Esophagus squamous epithelium (tissue), 4 donors: ENCODE measurements around the gene SPEN.

Source experiments
- CTCF ChIP-seq, 6 experiments: fragments of 450-650 bp in 4 of 6; fragments of 200-600 bp in 2 of 6; sonication (generic) in 2 of 6; IDR thresholded peaks; one replicate each; pipeline ENCODE4 v1.5.1; 2016 to 2019; ENCODE audit warnings: antibody characterized with exemption in 6 of 6, mild to moderate bottlenecking in 4 of 6, moderate library complexity in 4 of 6
- POLR2A ChIP-seq, 4 donors: fragments of 450-650 bp; IDR thresholded peaks; one replicate each; pipeline ENCODE4 v1.6.1; 2017; ENCODE audit warnings: antibody characterized with exemption in 4 of 4, mild to moderate bottlenecking in 4 of 4, moderate library complexity in 3 of 4

- TF ChIP-seq CTCF (IDR thresholded peaks at IDR 0.05) (no peak), POLR2A (IDR thresholded peaks at IDR 0.05) (no peak)
Measured at GRCh38 chr1:15836772-15837669, 10.5 kb upstream of the SPEN start.
